D721Med (cell line): ENCODE results near the gene BLNK.
"Not testable (repeated sequence)": the region's sequence is repeated elsewhere in the genome, so short reads cannot be mapped to it uniquely, and the experiment has no call there.

Experiments
- DNase-seq: peaks from one replicate; pipeline ENCODE4 v3.0.0; 2011; ENCODE audit warnings: low spot score; ENCODE audit not compliant: insufficient read length
- FAIRE-seq: peaks from 2 replicates; lab custom pipeline; 2011; peaks lifted over from hg19 to GRCh38; lab: Jason Lieb, UNC
- TF ChIP-seq, protein P1 (sequence below): IDR thresholded peaks from 2 replicates; pipeline ENCODE4 v1.5.1; 2012; ENCODE audit warnings: mild to moderate bottlenecking, control low read depth; ENCODE audit not compliant: insufficient read depth; ENCODE audit errors: missing control alignments

Gene BLNK

DNA sequence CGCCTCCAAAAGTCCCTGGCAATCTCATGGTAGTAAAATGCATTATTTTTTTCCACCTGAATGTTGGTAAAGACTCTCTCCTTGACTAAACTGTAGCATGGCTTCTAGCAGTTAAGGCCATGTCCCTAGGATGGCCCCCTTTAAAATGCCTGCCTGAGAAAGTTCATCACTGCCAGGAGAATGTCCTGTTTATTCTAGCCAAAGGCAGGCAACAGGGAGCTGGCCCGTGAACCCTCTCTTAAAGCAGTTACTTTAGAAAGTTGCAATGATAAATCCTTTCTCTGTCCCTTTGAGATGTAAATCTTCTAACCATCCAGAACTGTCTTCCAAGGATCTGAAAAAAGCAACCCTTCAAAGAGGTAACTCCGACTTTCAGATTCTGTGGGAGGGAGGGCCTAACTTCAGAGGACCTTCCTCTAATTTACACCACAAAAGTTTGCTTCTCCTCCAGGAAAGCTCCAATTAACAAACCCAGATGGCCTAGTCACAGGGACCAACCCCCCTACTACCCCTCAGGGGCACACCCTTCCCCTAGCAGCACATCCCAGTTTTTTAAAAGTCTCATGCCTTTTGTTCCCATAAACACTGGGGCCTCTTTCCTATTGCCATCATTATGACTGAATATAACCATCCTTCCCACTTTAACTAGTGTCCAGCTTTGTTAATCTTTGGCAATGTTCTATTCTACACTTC is 38.4 kb upstream of the BLNK start:
- TF ChIP-seq, protein P1, sequence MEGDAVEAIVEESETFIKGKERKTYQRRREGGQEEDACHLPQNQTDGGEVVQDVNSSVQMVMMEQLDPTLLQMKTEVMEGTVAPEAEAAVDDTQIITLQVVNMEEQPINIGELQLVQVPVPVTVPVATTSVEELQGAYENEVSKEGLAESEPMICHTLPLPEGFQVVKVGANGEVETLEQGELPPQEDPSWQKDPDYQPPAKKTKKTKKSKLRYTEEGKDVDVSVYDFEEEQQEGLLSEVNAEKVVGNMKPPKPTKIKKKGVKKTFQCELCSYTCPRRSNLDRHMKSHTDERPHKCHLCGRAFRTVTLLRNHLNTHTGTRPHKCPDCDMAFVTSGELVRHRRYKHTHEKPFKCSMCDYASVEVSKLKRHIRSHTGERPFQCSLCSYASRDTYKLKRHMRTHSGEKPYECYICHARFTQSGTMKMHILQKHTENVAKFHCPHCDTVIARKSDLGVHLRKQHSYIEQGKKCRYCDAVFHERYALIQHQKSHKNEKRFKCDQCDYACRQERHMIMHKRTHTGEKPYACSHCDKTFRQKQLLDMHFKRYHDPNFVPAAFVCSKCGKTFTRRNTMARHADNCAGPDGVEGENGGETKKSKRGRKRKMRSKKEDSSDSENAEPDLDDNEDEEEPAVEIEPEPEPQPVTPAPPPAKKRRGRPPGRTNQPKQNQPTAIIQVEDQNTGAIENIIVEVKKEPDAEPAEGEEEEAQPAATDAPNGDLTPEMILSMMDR: no peak
- no peak for DNase-seq
- FAIRE-seq: no peak

DNA sequence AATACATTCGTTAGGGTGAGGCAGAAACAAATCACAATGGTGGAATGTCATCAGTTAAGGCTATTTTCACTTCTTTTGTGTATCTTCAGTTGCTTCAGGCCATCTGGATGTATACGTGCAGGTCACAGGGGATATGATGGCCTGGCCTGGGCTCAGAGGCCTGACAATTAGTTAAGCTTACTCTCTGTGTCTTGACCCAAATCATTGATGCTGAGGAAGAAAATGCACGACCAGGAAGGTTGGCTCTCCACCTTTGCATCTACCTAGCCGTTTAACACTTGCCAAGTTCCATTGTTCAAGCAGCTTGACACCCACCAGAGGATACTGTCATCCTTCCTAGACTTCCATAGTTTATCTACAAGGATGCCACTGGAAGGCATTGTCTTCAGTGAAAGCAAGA is 37.5 kb upstream of the BLNK start:
- not testable (repeated sequence) for DNase-seq, FAIRE-seq

DNA sequence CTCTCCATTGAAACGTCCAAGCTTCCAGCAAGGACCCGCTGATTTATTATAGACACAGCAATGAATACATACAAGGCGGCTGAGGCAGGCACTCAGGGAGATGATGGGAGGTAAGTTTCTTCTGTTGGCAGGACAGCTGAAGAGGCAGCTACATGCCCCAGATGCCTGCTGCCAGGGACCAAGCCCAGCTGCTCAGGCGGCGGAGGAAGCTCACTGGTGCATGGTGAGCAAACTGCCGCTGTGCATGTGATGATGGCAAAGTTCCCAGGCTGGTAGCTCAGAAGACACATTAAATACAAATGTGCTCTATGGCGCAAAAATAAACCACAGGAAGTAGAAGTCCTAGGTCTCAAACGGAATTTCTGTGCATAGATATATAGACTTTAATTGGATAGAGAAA is 35.1 kb upstream of the BLNK start:
- FAIRE-seq: no peak
- TF ChIP-seq, protein P1: no peak
- DNase-seq: no peak

DNA sequence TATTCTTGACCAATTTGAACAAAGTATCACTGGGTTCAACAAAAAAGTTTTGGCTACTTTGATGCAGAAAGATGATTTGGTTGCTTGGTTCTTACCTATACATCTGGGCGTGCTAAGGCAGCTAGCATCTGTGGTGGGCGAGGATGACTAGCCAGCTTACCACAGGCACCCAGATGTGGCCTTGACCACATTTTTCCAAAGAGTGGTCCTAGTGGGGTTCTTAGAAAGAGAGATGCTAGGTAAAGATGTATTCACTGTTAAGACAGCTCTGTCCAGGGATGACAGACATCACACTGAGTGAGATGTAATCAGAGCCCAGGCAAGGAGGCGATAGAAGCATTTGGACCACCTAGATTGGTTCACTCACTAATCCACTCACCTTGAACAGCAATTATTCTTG is 33.6 kb upstream of the BLNK start:
- no peak for DNase-seq
- FAIRE-seq: no peak

DNA sequence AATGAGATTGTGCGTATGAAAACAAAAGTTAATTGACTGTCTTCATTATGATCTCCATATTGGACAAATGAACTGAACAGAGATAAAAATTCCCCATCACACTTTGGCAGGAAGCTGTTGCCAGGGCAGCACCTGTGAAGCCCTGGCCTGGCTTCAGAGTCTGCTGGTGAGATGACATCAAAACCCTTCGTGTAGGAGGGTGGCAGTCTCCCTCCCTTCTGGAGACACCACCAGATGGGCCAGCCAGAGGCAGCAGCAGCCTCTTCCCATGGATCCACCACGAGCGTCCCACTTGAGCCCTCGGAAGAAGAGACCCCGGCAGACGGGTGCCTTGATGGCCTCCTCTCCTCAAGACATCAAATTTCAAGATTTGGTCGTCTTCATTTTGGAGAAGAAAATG is 32.9 kb upstream of the BLNK start, which contains the start of gene DNTT:
DNTT (plus strand) TSS at position 205 of the 400 bp plus-strand sequence; CDS start at position 269, 64 bp downstream.
- TF ChIP-seq, protein P1: no peak
- DNase-seq (no peak), FAIRE-seq (no peak)

More for the DNA sequence above, 33.6 kb upstream of the BLNK start:
- TF ChIP-seq, protein P1: no peak

DNA sequence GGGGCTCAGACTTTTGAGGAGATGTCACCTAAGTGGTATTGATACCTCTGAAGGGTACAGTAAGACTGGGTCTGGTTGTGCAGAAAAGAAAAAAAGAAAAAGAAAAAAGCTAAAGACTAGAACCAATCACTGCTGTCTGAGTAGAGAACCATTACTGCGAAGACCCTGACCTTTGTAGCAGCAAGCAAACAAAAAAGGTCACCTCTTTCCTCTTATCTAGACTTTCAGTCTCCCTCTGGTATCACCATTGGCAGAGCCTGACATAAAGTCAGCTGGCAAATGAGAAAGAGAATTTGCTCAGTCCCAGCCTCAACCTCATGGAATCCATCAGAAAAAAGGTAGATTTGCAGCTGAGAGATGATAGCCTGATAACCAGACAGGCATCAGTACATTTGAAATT is 30.2 kb upstream of the BLNK start:
- FAIRE-seq: no peak
- no peak for DNase-seq
- TF ChIP-seq, protein P1: no peak

DNA sequence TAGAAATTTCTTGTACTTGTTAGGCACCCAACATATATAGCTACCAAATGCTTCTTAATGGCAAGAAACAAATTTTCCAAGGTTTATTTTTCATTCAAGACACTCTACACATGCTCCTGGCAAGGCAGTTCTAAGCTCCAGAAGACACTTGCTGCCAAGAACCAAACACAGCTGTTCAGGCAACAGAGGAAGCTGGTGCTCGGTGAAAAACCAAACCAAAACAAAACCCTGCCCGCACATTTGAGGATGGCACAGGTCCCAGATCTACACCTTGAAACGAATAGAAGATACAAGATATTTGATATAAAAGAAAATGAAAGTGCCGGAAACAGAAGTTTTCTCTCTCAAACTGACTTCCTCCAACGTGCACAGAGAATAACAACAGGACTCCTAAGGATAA is 28.0 kb upstream of the BLNK start:
- DNase-seq (no peak), FAIRE-seq (no peak)
- TF ChIP-seq, protein P1: no peak

DNA sequence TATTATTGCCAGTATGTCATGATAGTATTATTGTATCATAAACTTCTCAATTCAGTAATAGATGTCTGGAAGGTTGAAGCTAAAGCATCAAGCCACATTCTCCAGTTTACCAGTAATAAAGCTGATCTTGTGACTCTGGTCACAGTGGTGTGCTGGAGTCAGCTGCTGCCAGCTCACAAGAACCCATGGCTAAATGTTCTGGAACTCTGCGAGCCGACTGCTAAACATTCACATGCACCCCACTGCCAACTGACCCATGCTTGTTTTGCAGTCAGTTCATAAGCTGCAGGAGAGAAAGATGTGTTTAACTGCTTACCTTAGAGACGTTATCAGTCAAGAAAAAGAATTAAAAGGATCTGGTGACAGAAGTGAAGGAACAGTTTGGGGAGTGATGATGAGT is 27.0 kb upstream of the BLNK start:
- DNase-seq: no peak
- no peak for FAIRE-seq
- TF ChIP-seq, protein P1: no peak
